ENCODE measurements around the gene HNF1A.

- TF ChIP-seq POLR2A (IDR thresholded peaks at IDR 0.05; ENCODE audit: borderline replicate concordance, extremely low read depth, insufficient read depth, insufficient read length) (no peak), MAX (IDR thresholded peaks at IDR 0.05) (no peak), EZH2phosphoT487 (IDR thresholded peaks at IDR 0.05; ENCODE audit: borderline replicate concordance) (no peak), SP1 (IDR thresholded peaks at IDR 0.05; ENCODE audit: low read depth) (no peak), ATF3 (IDR thresholded peaks at IDR 0.05) (no peak), ELF1 (IDR thresholded peaks at IDR 0.05; ENCODE audit: borderline replicate concordance, low read depth) (no peak), SRF (IDR thresholded peaks at IDR 0.05; ENCODE audit: low read depth) (no peak), CTCF (IDR thresholded peaks at IDR 0.05 in 2 of 3, conservative IDR thresholded peaks at IDR 0.05 in 1 of 3; ENCODE audit: borderline replicate concordance in 1 of 3, insufficient read depth in 1 of 3, low read depth in 2 of 3, low read length in 2 of 3) (no peak), EZH2 (IDR thresholded peaks at IDR 0.05) (no peak), CEBPB (IDR thresholded peaks at IDR 0.05; ENCODE audit: low read depth) (no peak), CBX3 (IDR thresholded peaks at IDR 0.05; ENCODE audit: low read depth) (no peak), JUND (IDR thresholded peaks at IDR 0.05) (no peak), POLR2AphosphoS5 (IDR thresholded peaks at IDR 0.05; ENCODE audit: low read depth, low read length) (no peak), REST (IDR thresholded peaks at IDR 0.05; ENCODE audit: low read depth) (no peak)
These were observed 630 bp upstream of the HNF1A start for GRCh38 chr12:120977531-120978295.
